OCI-LY1 (cell line): ENCODE results near the gene ERVH48-1.

Experiments used
- EZH2 ChIP-seq: fragments of 200-600 bp; sonication (generic), shearing (Covaris generic); IDR thresholded peaks from 2 replicates; pipeline ENCODE4 v1.8.0; 2017; ENCODE audit warnings: borderline replicate concordance, mixed run types, mild to moderate bottlenecking, antibody characterized with exemption, low read length, moderate library complexity, mixed read lengths
- TF ChIP-seq, protein P1 (sequence below): fragments of 200-600 bp; sonication (generic), shearing (Covaris generic); IDR thresholded peaks from 2 replicates; pipeline ENCODE4 v1.5.1; 2017; ENCODE audit warnings: mild to moderate bottlenecking, antibody characterized with exemption, low read length, moderate library complexity, mixed read lengths

DNA sequence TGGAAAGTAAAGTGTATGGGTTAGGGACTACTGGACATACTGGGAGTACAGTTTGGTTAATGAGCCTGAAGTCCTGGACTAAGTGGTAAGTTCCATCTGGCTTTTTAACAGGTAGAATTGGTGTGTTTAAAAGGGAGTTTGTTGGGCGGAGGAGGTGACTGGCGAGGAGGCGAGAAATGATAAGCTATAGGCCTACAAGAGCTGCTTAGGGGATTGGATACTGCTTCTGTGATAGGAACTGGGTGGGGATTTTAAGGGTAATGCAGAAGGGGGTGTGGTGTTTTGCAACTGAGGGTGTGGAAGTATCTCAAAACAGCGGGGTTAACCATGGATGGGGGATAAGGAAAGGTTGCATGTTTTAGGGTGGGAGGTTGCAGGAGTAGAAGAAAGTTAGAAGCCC lies 3.5 kb downstream of the ERVH48-1 start:
- TF ChIP-seq, protein P1, sequence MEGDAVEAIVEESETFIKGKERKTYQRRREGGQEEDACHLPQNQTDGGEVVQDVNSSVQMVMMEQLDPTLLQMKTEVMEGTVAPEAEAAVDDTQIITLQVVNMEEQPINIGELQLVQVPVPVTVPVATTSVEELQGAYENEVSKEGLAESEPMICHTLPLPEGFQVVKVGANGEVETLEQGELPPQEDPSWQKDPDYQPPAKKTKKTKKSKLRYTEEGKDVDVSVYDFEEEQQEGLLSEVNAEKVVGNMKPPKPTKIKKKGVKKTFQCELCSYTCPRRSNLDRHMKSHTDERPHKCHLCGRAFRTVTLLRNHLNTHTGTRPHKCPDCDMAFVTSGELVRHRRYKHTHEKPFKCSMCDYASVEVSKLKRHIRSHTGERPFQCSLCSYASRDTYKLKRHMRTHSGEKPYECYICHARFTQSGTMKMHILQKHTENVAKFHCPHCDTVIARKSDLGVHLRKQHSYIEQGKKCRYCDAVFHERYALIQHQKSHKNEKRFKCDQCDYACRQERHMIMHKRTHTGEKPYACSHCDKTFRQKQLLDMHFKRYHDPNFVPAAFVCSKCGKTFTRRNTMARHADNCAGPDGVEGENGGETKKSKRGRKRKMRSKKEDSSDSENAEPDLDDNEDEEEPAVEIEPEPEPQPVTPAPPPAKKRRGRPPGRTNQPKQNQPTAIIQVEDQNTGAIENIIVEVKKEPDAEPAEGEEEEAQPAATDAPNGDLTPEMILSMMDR = no peak
- TF ChIP-seq EZH2 = no peak
